ENCODE data around the gene TUBB3. TPM values are rescaled to one million over a fixed set of nuclear protein-coding genes. Genes with fewer than 3 reads are reported as not detected.

TUBB3 gene
- total and polyA plus RNA-seq, 7 donors: 0.46 to 35.0 (median 23.5) TPM

- Histone ChIP-seq H3K9me3 (no peaks in the 10 kb centered on the region), H3K36me3 (peaks cover 45 to 88% (median 74%) of the 10 kb centered on the region in 4 donors), H3K4me1 (no peaks in the 10 kb centered on the region), H3K27ac (no peak overlapping the region), H3K4me3 (no peak overlapping the region), H3K27me3 (no peaks in the 10 kb centered on the region)
- intact Hi-C loops (cut with DNase I): no loop called here
- TF ChIP-seq EP300 (IDR thresholded peaks at IDR 0.05) (no peak), POLR2AphosphoS5 (IDR thresholded peaks at IDR 0.05) (no peak), POLR2A (IDR thresholded peaks at IDR 0.05) (no peak)
- TF ChIP-seq, protein P1, sequence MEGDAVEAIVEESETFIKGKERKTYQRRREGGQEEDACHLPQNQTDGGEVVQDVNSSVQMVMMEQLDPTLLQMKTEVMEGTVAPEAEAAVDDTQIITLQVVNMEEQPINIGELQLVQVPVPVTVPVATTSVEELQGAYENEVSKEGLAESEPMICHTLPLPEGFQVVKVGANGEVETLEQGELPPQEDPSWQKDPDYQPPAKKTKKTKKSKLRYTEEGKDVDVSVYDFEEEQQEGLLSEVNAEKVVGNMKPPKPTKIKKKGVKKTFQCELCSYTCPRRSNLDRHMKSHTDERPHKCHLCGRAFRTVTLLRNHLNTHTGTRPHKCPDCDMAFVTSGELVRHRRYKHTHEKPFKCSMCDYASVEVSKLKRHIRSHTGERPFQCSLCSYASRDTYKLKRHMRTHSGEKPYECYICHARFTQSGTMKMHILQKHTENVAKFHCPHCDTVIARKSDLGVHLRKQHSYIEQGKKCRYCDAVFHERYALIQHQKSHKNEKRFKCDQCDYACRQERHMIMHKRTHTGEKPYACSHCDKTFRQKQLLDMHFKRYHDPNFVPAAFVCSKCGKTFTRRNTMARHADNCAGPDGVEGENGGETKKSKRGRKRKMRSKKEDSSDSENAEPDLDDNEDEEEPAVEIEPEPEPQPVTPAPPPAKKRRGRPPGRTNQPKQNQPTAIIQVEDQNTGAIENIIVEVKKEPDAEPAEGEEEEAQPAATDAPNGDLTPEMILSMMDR (IDR thresholded peaks at IDR 0.05): no peak
- 96 to 97% methylated on average over 17 of the region's 17 CpGs for WGBS, 2 donors
- no peak for DNase-seq
These were observed 22.3 kb upstream of the TUBB3 start for GRCh38 chr16:89900885-89901284.

DNA sequence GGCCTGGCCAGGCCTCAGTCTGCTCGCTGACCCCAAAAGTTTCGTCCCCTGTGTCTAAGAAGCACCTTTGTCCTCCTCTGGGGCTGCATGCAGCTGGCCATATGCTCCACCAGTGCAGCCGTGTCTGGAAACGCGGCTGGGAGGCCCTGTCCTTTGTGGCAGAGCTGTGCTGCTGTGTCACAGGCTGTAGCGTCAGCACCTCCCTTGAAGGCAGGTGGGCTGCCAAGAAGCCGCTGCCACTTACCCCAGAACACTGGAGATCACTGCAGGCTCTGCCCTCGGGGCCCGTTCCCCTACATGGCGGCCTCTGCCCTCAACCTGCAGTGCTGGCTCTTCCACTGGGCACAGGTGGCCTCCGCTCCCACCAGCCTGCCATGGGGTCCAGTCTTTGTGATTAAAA, 20.2 kb upstream of the TUBB3 start:
- DNase-seq: peak; percentile 63
- Histone ChIP-seq H3K4me3 (no peak overlapping the region), H3K9me3 (no peaks in the 10 kb centered on the region), H3K36me3 (peaks cover 56 to 83% (median 70%) of the 10 kb centered on the region in 4 donors), H3K27ac (no peak overlapping the region), H3K27me3 (no peaks in the 10 kb centered on the region), H3K4me1 (no peaks in the 10 kb centered on the region)
- intact Hi-C loops (cut with DNase I): no loop called here
- 95 to 96% methylated on average over 11 of the region's 11 CpGs for WGBS, 2 donors
- TF ChIP-seq POLR2A (IDR thresholded peaks at IDR 0.05) (no peak), EP300 (IDR thresholded peaks at IDR 0.05) (no peak), POLR2AphosphoS5 (IDR thresholded peaks at IDR 0.05) (no peak)
- TF ChIP-seq, protein P1 (IDR thresholded peaks at IDR 0.05): no peak

DNA sequence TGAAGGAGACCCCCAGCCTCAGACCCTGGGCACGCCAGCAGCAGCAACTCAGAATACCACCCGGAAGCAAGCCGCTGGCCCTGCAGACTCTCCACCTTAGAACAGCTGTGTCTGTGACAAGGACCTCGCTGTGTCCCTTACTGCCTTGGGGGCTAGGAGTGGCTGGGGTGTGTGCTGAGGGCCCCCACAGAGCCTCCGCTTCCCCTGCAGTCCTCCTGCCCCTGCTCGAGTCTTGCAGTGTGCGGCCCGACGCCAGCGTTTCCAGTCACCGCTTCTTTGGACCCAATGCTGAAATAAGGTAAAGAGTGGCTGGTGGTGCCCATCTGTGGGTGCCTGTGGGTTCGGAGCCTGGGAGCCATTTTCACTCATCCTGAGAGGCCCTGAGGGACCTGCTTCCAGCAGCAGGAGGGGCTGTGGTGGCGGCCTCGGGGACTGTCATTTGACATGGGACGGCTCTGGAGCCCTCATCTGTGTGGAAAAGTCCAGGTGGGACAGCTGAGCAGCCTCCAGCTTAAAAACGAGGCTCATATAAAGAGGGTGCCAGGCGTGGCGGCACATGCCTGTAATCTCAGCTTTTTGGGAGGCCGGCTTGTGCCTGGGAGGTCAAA, 19.1 kb upstream of the TUBB3 start:
- Histone ChIP-seq H3K27ac (no peak overlapping the region), H3K4me3 (no peak overlapping the region), H3K4me1 (no peaks in the 10 kb centered on the region), H3K9me3 (no peaks in the 10 kb centered on the region), H3K27me3 (no peaks in the 10 kb centered on the region), H3K36me3 (peaks cover 49 to 81% (median 63%) of the 10 kb centered on the region in 4 donors)
- peak; percentile 58 for DNase-seq
- intact Hi-C loops (cut with DNase I): no loop called here
- TF ChIP-seq, protein P1 (IDR thresholded peaks at IDR 0.05): no peak
- no peak for TF ChIP-seq POLR2AphosphoS5 (IDR thresholded peaks at IDR 0.05)
- TF ChIP-seq POLR2A (IDR thresholded peaks at IDR 0.05): no peak
- TF ChIP-seq EP300 (IDR thresholded peaks at IDR 0.05): no peak
- WGBS, 2 donors: 92 to 93% methylated on average over 19 of the region's 19 CpGs

- DNase-seq: no peak
- peaks cover 42 to 78% (median 58%) of the 10 kb centered on the region in 4 donors for H3K36me3 ChIP-seq
- TF ChIP-seq POLR2A (IDR thresholded peaks at IDR 0.05) (no peak), EP300 (IDR thresholded peaks at IDR 0.05) (no peak), POLR2AphosphoS5 (IDR thresholded peaks at IDR 0.05) (no peak)
- TF ChIP-seq, protein P1 (IDR thresholded peaks at IDR 0.05): no peak
These were observed 18.3 kb upstream of the TUBB3 start for GRCh38 chr16:89904606-89905510.

More at GRCh38 chr16:89904606-89905510, 18.3 kb upstream of the TUBB3 start:
- intact Hi-C loops (cut with DNase I): no loop called here
- Histone ChIP-seq H3K4me3 (no peak overlapping the region), H3K9me3 (no peaks in the 10 kb centered on the region), H3K27me3 (no peaks in the 10 kb centered on the region), H3K27ac (no peak overlapping the region), H3K4me1 (peaks cover 0 to 2% (median under 1%) of the 10 kb centered on the region in 4 donors)
- WGBS, 2 donors: 88 to 92% methylated on average over 31 of the region's 31 CpGs
